GM23338 (cell line): Measurements from ENCODE around the gene GAB2. TPM values are rescaled to one million over a fixed set of nuclear protein-coding genes. Genes with fewer than 3 reads are reported as not detected.

Experiments used
- ATAC-seq: fragments of 200-7000 bp; cut with Tn5 transposase; 3 replicates; pipeline ENCODE4 v1.9.1; 2020
- DNase-seq: peaks from one replicate; pipeline ENCODE4 v3.0.0-alpha.2; 2015; ENCODE audit warnings: low spot score
- H2AFZ ChIP-seq: fragments of 200-600 bp; sonication (generic); 2 replicates; pipeline ENCODE4 v1.8.0; 2016; ENCODE audit warnings: antibody characterized with exemption, mild to moderate bottlenecking, moderate library complexity
- H3F3A ChIP-seq: fragments of 200-600 bp; sonication (generic); replicated peaks from 2 replicates; pipeline ENCODE4 v1.8.0; 2017; ENCODE audit warnings: antibody characterized with exemption, mixed run types, low read depth
- H3K27ac ChIP-seq: fragments of 200-600 bp; sonication (generic); 2 replicates; pipeline ENCODE4 v1.6.1; 2016; ENCODE audit warnings: low read depth
- H3K27me3 ChIP-seq: fragments of 200-600 bp; sonication (generic); 2 replicates; pipeline ENCODE4 v1.8.0; 2016; ENCODE audit warnings: mild to moderate bottlenecking, mixed run types, moderate library complexity; ENCODE audit not compliant: insufficient read depth
- H3K36me3 ChIP-seq: fragments of 200-600 bp; sonication (generic); 2 replicates; pipeline ENCODE4 v1.8.0; 2016; ENCODE audit warnings: mild to moderate bottlenecking; ENCODE audit not compliant: insufficient read depth
- H3K4me1 ChIP-seq: fragments of 200-600 bp; sonication (generic); 2 replicates; pipeline ENCODE4 v1.8.0; 2016; ENCODE audit warnings: mild to moderate bottlenecking, moderate library complexity; ENCODE audit not compliant: insufficient read depth
- H3K4me2 ChIP-seq: fragments of 200-600 bp; sonication (generic); 2 replicates; pipeline ENCODE4 v1.7.1; 2017; ENCODE audit warnings: mixed run types
- H3K4me3 ChIP-seq: fragments of 200-600 bp; sonication (generic); 2 replicates; pipeline ENCODE4 v1.6.1; 2016; ENCODE audit warnings: mixed run types
- H3K79me2 ChIP-seq: fragments of 200-600 bp; sonication (generic); replicated peaks from 2 replicates; pipeline ENCODE4 v1.8.0; 2017; ENCODE audit warnings: mild to moderate bottlenecking; ENCODE audit not compliant: insufficient read depth
- H3K9me2 ChIP-seq: fragments of 200-600 bp; sonication (generic); 2 replicates; pipeline ENCODE4 v1.8.0; 2017; ENCODE audit not compliant: insufficient read depth
- H4K20me1 ChIP-seq: fragments of 200-600 bp; sonication (generic); replicated peaks from 2 replicates; pipeline ENCODE4 v1.8.0; 2017; ENCODE audit warnings: mild to moderate bottlenecking; ENCODE audit not compliant: insufficient read depth
- H3K27ac Mint-ChIP-seq: 2 replicates; pipeline ENCODE4 v1.8.0; 2020; ENCODE audit warnings: inconsistent platforms, mild to moderate bottlenecking, moderate library complexity, mixed read lengths
- H3K27me3 Mint-ChIP-seq: 3 replicates; pipeline ENCODE4 v1.8.0; 2022; ENCODE audit warnings: low read depth, mild to moderate bottlenecking, moderate library complexity, mixed read lengths, inconsistent platforms; ENCODE audit not compliant: insufficient read depth, poor library complexity
- H3K36me3 Mint-ChIP-seq: 3 replicates; pipeline ENCODE4 v1.8.0; 2021; ENCODE audit warnings: low read depth, mild to moderate bottlenecking, inconsistent platforms, moderate library complexity, mixed read lengths
- H3K4me1 Mint-ChIP-seq: 3 replicates; pipeline ENCODE4 v1.8.0; 2020; ENCODE audit warnings: mild to moderate bottlenecking, inconsistent platforms, mixed read lengths
- H3K4me3 Mint-ChIP-seq: 3 replicates; pipeline ENCODE4 v1.8.0; 2021; ENCODE audit warnings: moderate library complexity, mild to moderate bottlenecking, inconsistent platforms, mixed read lengths
- H3K9me3 Mint-ChIP-seq: 3 replicates; pipeline ENCODE4 v1.8.0; 2020; ENCODE audit warnings: moderate library complexity, mild to moderate bottlenecking, inconsistent platforms, mixed read lengths
- CREB1 ChIP-seq: fragments of 250-450 bp; sonication (Bioruptor Pico); IDR thresholded peaks from 2 replicates; pipeline ENCODE4 v1.5.0; 2020; ENCODE audit warnings: low read depth, mild to moderate bottlenecking, moderate library complexity
- ETS1 ChIP-seq: IDR thresholded peaks from 2 replicates; pipeline ENCODE4 v1.6.1; 2016; ENCODE audit warnings: antibody characterized with exemption
- EZH2 ChIP-seq: fragments of 200-600 bp; sonication (generic); IDR thresholded peaks from one replicate; pipeline ENCODE4 v1.8.0; 2017; ENCODE audit warnings: antibody characterized with exemption, mild to moderate bottlenecking, low read depth; ENCODE audit not compliant: unreplicated experiment
- EZH2phosphoT487 ChIP-seq: fragments of 200-600 bp; sonication (generic); IDR thresholded peaks from one replicate; pipeline ENCODE4 v1.8.1; 2018; ENCODE audit warnings: antibody characterized with exemption; ENCODE audit not compliant: unreplicated experiment
- JUNB ChIP-seq: IDR thresholded peaks from one replicate; pipeline ENCODE4 v1.6.1; 2016; ENCODE audit warnings: antibody characterized with exemption; ENCODE audit not compliant: unreplicated experiment
- POLR2AphosphoS5 ChIP-seq: IDR thresholded peaks from 2 replicates; pipeline ENCODE4 v1.6.1; 2016; ENCODE audit warnings: antibody characterized with exemption, low read depth
- STAT1 ChIP-seq: IDR thresholded peaks from one replicate; pipeline ENCODE4 v1.6.1; 2016; ENCODE audit warnings: antibody characterized with exemption; ENCODE audit not compliant: unreplicated experiment
- ZNF331 ChIP-seq: fragments of 250-450 bp; sonication (Bioruptor Pico); IDR thresholded peaks from 2 replicates; pipeline ENCODE4 v1.5.0; 2020; ENCODE audit warnings: low read depth, mild to moderate bottlenecking, moderate library complexity
- polyA plus RNA-seq: library from polyadenylated mRNA; unstranded; fragments of >200 nt; fragmentation: Nextera tagmentation; extraction: Ambion mirVana; gene quantifications from 2 replicates; pipeline ENCODE4 v1.2.1, GENCODE V29; 2016
- total RNA-seq: library from RNA; depleted of rRNA; stranded (reverse); fragments of >200 nt; shearing (Covaris generic); gene quantifications from 2 replicates; pipeline ENCODE4 v1.2.3, GENCODE V29; 2014
- TF ChIP-seq, protein P1 (sequence below): fragments of 250-450 bp; sonication (Bioruptor Pico); IDR thresholded peaks from 2 replicates; pipeline ENCODE4 v1.5.0; 2020; ENCODE audit warnings: mild to moderate bottlenecking, moderate library complexity
- TF ChIP-seq, protein P2 (sequence below): IDR thresholded peaks from one replicate; pipeline ENCODE4 v1.6.1; 2018; ENCODE audit warnings: antibody characterized with exemption; ENCODE audit not compliant: unreplicated experiment

The GAB2 gene
- total and polyA plus RNA-seq, 2 experiments from 2014 or later: 2.0 to 10.8 TPM

DNA sequence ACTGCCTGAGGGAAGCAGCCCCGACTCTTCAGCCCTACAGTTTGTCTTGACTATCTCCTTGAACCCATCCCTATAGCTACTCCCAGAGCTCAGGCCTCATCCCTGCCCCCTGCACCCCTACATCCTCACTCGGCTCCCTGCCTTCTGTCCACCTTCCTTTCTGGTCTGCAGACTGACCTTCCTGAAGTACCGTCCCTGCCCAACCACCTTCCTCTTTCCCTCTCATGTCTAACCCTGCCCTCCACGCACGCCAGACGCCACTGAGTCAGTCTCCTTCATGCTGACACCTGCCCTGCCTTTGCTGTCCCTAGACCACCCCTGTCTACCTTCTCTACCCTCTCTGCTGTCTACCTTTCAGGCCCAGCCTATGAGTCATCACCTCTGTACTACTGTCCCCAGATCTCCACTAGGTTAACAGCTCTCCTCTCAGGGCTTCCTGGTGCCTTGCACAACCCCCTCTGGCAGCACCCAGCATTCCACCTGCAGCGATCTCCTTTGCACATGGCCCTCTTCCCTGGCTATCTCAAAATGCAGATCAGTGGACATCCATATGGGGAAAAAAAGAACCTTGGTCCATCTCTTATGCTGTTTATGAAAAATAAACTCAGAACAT is 238.1 kb downstream of the GAB2 start:
- no peaks in the 10 kb centered on the region; the same call in 2 of the 3 replicates for H3K9me3 Mint-ChIP-seq
- peaks cover 2% of the 10 kb centered on the region for H3K27me3 Mint-ChIP-seq
- H4K20me1 ChIP-seq: no peaks in the 10 kb centered on the region
- no peaks in the 10 kb centered on the region for H3K79me2 ChIP-seq
- H3K36me3 ChIP-seq: no peaks in the 10 kb centered on the region
- no peaks in the 10 kb centered on the region for H3F3A ChIP-seq
- TF ChIP-seq POLR2AphosphoS5 (no peak), ZNF331 (CRISPR knock-in tag) (no peak), ETS1 (no peak), EZH2phosphoT487 (no peak), JUNB (no peak), CREB1 (no peak), STAT1 (no peak), EZH2 (no peak)
- TF ChIP-seq, protein P1, sequence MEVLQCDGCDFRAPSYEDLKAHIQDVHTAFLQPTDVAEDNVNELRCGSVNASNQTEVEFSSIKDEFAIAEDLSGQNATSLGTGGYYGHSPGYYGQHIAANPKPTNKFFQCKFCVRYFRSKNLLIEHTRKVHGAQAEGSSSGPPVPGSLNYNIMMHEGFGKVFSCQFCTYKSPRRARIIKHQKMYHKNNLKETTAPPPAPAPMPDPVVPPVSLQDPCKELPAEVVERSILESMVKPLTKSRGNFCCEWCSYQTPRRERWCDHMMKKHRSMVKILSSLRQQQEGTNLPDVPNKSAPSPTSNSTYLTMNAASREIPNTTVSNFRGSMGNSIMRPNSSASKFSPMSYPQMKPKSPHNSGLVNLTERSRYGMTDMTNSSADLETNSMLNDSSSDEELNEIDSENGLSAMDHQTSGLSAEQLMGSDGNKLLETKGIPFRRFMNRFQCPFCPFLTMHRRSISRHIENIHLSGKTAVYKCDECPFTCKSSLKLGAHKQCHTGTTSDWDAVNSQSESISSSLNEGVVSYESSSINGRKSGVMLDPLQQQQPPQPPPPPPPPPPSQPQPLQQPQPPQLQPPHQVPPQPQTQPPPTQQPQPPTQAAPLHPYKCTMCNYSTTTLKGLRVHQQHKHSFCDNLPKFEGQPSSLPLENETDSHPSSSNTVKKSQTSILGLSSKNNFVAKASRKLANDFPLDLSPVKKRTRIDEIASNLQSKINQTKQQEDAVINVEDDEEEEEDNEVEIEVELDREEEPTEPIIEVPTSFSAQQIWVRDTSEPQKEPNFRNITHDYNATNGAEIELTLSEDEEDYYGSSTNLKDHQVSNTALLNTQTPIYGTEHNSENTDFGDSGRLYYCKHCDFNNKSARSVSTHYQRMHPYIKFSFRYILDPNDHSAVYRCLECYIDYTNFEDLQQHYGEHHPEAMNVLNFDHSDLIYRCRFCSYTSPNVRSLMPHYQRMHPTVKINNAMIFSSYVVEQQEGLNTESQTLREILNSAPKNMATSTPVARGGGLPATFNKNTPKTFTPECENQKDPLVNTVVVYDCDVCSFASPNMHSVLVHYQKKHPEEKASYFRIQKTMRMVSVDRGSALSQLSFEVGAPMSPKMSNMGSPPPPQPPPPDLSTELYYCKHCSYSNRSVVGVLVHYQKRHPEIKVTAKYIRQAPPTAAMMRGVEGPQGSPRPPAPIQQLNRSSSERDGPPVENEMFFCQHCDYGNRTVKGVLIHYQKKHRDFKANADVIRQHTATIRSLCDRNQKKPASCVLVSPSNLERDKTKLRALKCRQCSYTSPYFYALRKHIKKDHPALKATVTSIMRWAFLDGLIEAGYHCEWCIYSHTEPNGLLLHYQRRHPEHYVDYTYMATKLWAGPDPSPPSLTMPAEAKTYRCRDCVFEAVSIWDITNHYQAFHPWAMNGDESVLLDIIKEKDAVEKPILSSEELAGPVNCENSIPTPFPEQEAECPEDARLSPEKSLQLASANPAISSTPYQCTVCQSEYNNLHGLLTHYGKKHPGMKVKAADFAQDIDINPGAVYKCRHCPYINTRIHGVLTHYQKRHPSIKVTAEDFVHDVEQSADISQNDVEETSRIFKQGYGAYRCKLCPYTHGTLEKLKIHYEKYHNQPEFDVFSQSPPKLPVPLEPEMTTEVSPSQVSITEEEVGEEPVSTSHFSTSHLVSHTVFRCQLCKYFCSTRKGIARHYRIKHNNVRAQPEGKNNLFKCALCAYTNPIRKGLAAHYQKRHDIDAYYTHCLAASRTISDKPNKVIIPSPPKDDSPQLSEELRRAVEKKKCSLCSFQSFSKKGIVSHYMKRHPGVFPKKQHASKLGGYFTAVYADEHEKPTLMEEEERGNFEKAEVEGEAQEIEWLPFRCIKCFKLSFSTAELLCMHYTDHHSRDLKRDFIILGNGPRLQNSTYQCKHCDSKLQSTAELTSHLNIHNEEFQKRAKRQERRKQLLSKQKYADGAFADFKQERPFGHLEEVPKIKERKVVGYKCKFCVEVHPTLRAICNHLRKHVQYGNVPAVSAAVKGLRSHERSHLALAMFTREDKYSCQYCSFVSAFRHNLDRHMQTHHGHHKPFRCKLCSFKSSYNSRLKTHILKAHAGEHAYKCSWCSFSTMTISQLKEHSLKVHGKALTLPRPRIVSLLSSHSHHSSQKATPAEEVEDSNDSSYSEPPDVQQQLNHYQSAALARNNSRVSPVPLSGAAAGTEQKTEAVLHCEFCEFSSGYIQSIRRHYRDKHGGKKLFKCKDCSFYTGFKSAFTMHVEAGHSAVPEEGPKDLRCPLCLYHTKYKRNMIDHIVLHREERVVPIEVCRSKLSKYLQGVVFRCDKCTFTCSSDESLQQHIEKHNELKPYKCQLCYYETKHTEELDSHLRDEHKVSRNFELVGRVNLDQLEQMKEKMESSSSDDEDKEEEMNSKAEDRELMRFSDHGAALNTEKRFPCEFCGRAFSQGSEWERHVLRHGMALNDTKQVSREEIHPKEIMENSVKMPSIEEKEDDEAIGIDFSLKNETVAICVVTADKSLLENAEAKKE: no peak
- TF ChIP-seq, protein P2, sequence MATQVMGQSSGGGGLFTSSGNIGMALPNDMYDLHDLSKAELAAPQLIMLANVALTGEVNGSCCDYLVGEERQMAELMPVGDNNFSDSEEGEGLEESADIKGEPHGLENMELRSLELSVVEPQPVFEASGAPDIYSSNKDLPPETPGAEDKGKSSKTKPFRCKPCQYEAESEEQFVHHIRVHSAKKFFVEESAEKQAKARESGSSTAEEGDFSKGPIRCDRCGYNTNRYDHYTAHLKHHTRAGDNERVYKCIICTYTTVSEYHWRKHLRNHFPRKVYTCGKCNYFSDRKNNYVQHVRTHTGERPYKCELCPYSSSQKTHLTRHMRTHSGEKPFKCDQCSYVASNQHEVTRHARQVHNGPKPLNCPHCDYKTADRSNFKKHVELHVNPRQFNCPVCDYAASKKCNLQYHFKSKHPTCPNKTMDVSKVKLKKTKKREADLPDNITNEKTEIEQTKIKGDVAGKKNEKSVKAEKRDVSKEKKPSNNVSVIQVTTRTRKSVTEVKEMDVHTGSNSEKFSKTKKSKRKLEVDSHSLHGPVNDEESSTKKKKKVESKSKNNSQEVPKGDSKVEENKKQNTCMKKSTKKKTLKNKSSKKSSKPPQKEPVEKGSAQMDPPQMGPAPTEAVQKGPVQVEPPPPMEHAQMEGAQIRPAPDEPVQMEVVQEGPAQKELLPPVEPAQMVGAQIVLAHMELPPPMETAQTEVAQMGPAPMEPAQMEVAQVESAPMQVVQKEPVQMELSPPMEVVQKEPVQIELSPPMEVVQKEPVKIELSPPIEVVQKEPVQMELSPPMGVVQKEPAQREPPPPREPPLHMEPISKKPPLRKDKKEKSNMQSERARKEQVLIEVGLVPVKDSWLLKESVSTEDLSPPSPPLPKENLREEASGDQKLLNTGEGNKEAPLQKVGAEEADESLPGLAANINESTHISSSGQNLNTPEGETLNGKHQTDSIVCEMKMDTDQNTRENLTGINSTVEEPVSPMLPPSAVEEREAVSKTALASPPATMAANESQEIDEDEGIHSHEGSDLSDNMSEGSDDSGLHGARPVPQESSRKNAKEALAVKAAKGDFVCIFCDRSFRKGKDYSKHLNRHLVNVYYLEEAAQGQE: no peak
- no peak overlapping the region for H2AFZ ChIP-seq
- H3K4me1 Mint-ChIP-seq: peaks cover 5% of the 10 kb centered on the region; the same call in 2 of the 3 replicates
- H3K27me3 ChIP-seq: no peaks in the 10 kb centered on the region
- H3K36me3 Mint-ChIP-seq: no peaks in the 10 kb centered on the region
- H3K9me2 ChIP-seq: no peaks in the 10 kb centered on the region
- H3K4me1 ChIP-seq: no peaks in the 10 kb centered on the region
- H3K27ac ChIP-seq: no peak overlapping the region
- no peak overlapping the region for H3K4me3 Mint-ChIP-seq
- peak; percentile 57; the same call in 2 of the 3 replicates for ATAC-seq
- no peak overlapping the region for H3K4me3 ChIP-seq
- no peak overlapping the region for H3K4me2 ChIP-seq
- peak overlapping the region; percentile 18; the same call in 1 of the 2 replicates for H3K27ac Mint-ChIP-seq
- DNase-seq: no peak
